MM.1S (cell line): ENCODE results near the gene OR8I2.

ENCODE experiments used
- DNase-seq: peaks from one replicate; pipeline ENCODE4 v3.0.0-alpha.2; 2015
- H2AFZ ChIP-seq: fragments of 300-600 bp; sonication (generic); 2 replicates; pipeline ENCODE4 v1.6.0; 2016; ENCODE audit warnings: antibody characterized with exemption, low read length
- H3F3A ChIP-seq: fragments of 300-600 bp; sonication (generic); 2 replicates; pipeline ENCODE4 v1.6.1; 2016; ENCODE audit warnings: mild to moderate bottlenecking, antibody characterized with exemption, low read length, moderate library complexity, mixed read lengths; ENCODE audit not compliant: insufficient read depth
- H3K27ac ChIP-seq: fragments of 300-600 bp; sonication (generic); 2 replicates; pipeline ENCODE4 v1.5.1; 2016; ENCODE audit warnings: mild to moderate bottlenecking, low read length
- H3K27me3 ChIP-seq: fragments of 300-600 bp; sonication (generic); replicated peaks from 2 replicates; pipeline ENCODE4 v1.6.0; 2016; ENCODE audit warnings: low read length; ENCODE audit not compliant: insufficient read depth
- H3K36me3 ChIP-seq: fragments of 300-600 bp; sonication (generic); replicated peaks from 2 replicates; pipeline ENCODE4 v1.6.1; 2016; ENCODE audit warnings: mild to moderate bottlenecking, low read length, mixed read lengths; ENCODE audit not compliant: insufficient read depth
- H3K4me1 ChIP-seq: fragments of 300-600 bp; sonication (generic); 2 replicates; pipeline ENCODE4 v1.6.1; 2016; ENCODE audit warnings: low read length, mixed read lengths
- H3K4me2 ChIP-seq: fragments of 300-600 bp; sonication (generic); 2 replicates; pipeline ENCODE4 v1.6.0; 2016; ENCODE audit warnings: low read depth, low read length
- H3K4me3 ChIP-seq: fragments of 300-600 bp; sonication (generic); 2 replicates; pipeline ENCODE4 v1.5.1; 2016; ENCODE audit warnings: low read length, mixed read lengths
- H3K79me2 ChIP-seq: fragments of 300-600 bp; sonication (generic); 2 replicates; pipeline ENCODE4 v1.6.1; 2016; ENCODE audit warnings: mixed run types, low read length, mixed read lengths
- H3K9ac ChIP-seq: fragments of 300-600 bp; sonication (generic); 2 replicates; pipeline ENCODE4 v1.6.1; 2016; ENCODE audit warnings: low read length, mixed read lengths
- H3K9me2 ChIP-seq: fragments of 300-600 bp; sonication (generic); replicated peaks from 2 replicates; pipeline ENCODE4 v1.6.1; 2016; ENCODE audit warnings: mild to moderate bottlenecking, low read length, mixed read lengths; ENCODE audit not compliant: insufficient read depth
- H3K9me3 ChIP-seq: fragments of 300-600 bp; sonication (generic); replicated peaks from 2 replicates; pipeline ENCODE4 v1.6.1; 2016; ENCODE audit warnings: mild to moderate bottlenecking, low read length, mixed read lengths; ENCODE audit not compliant: insufficient read depth
- H4K20me1 ChIP-seq: fragments of 300-600 bp; sonication (generic); 2 replicates; pipeline ENCODE4 v1.6.1; 2016; ENCODE audit warnings: mild to moderate bottlenecking, low read length, moderate library complexity, mixed read lengths; ENCODE audit not compliant: insufficient read depth
- CTCF ChIP-seq: fragments of 300-600 bp; sonication (generic); IDR thresholded peaks from 2 replicates; pipeline ENCODE4 v1.5.1; 2016; ENCODE audit warnings: antibody characterized with exemption, low read length, mixed read lengths
- EZH2 ChIP-seq: fragments of 300-600 bp; sonication (generic); optimal IDR thresholded peaks from 2 replicates; pipeline ENCODE3; 2017; ENCODE audit warnings: low read depth, mild to moderate bottlenecking, antibody characterized with exemption, low read length, mixed read lengths
- EZH2phosphoT487 ChIP-seq: fragments of 300-600 bp; sonication (generic); IDR thresholded peaks from 2 replicates; pipeline ENCODE4 v1.6.1; 2018; ENCODE audit warnings: antibody characterized with exemption, low read length

The OR8I2 gene

GRCh38 chr11:56093008-56093407 lies at the start of gene OR8I2:
OR8I2 (plus strand) TSS chr11:56093308; CDS start chr11:56093308, 0 bp downstream.
- TF ChIP-seq EZH2phosphoT487 = no peak
- no peak for TF ChIP-seq CTCF
- TF ChIP-seq EZH2 = no peak
- no peak within 1 kb of the TSS for H3K27ac ChIP-seq
- H2AFZ ChIP-seq = no peak within 1 kb of the TSS
- no peaks in the 10 kb centered on the region for H3K4me1 ChIP-seq
- no peaks in the 10 kb centered on the region for H3K27me3 ChIP-seq
- no peaks in the 10 kb centered on the region for H3K9me2 ChIP-seq
- no peaks in the 10 kb centered on the region for H4K20me1 ChIP-seq
- no peaks in the 10 kb centered on the region for H3F3A ChIP-seq
- H3K4me2 ChIP-seq = no peak within 1 kb of the TSS
- no peak within 1 kb of the TSS for H3K9ac ChIP-seq
- DNase-seq = no peak
- H3K4me3 ChIP-seq = no peak within 1 kb of the TSS
- H3K79me2 ChIP-seq = no peaks in the 10 kb centered on the region
- no peaks in the 10 kb centered on the region for H3K36me3 ChIP-seq
- no peaks in the 10 kb centered on the region for H3K9me3 ChIP-seq

DNA sequence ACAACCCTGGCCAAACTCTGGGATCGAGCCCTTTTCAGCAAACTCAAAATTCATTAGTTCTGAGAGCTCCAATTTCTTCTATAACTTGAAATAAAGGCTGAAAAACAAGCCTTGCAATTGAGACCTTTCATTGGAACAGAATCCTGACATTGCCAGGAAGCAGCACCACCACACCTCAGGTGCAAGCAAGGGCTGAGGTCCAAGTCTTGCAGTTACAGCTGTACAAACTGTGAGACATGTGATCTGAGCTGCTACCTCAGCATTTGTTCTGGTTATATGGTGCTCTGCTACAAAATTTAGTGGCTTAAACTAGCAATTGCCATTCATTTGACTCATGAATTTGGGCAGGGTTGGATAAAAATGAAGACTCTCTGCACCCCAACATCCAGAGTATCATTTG lies 47.6 kb upstream of the OR8I2 start:
- Histone ChIP-seq H3K4me1 (no peaks in the 10 kb centered on the region), H3K9me3 (no peaks in the 10 kb centered on the region), H4K20me1 (no peaks in the 10 kb centered on the region), H3K79me2 (no peaks in the 10 kb centered on the region), H3K9me2 (no peaks in the 10 kb centered on the region), H3K4me3 (no peak overlapping the region), H3K27me3 (no peaks in the 10 kb centered on the region), H3K36me3 (no peaks in the 10 kb centered on the region), H3F3A (no peaks in the 10 kb centered on the region), H3K27ac (no peak overlapping the region), H3K4me2 (no peak overlapping the region), H2AFZ (no peak overlapping the region), H3K9ac (no peak overlapping the region)
- no peak for DNase-seq
- TF ChIP-seq EZH2phosphoT487 (no peak), CTCF (no peak), EZH2 (no peak)

DNA sequence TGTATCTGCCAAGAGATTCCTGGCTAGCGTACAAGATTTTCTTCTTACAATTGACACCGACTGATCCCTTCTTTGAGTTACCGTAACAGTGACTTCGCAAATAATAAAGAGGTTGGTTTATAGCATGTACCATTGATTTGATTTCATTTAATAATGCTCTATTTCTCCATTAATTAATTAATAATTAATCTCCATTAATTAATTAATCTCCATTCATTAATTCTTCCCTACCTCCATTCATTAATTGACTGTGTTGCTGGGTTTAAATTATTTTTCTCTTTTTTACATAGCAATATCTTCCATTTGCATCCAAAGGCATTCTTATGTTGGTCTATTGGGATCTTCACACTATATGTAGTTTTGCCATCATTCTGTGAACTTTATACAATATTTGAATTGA lies 44.6 kb upstream of the OR8I2 start:
- H3K9me2 ChIP-seq = no peaks in the 10 kb centered on the region
- H3K27ac ChIP-seq = no peak overlapping the region
- H4K20me1 ChIP-seq = no peaks in the 10 kb centered on the region
- no peak for DNase-seq
- H3K36me3 ChIP-seq = no peaks in the 10 kb centered on the region
- no peaks in the 10 kb centered on the region for H3K4me1 ChIP-seq
- no peaks in the 10 kb centered on the region for H3K79me2 ChIP-seq
- no peak overlapping the region for H2AFZ ChIP-seq
- no peak for TF ChIP-seq CTCF
- TF ChIP-seq EZH2 = no peak
- no peak for TF ChIP-seq EZH2phosphoT487
- H3K4me3 ChIP-seq = no peak overlapping the region
- H3F3A ChIP-seq = no peaks in the 10 kb centered on the region
- no peak overlapping the region for H3K4me2 ChIP-seq
- H3K9ac ChIP-seq = no peak overlapping the region
- H3K9me3 ChIP-seq = no peaks in the 10 kb centered on the region
- H3K27me3 ChIP-seq = no peaks in the 10 kb centered on the region
